Measurements from ENCODE around the gene SAFB. TPM values are rescaled to one million over a fixed set of nuclear protein-coding genes. Genes with fewer than 3 reads are reported as not detected.

Gene SAFB
- polyA plus RNA-seq, 3 donors = 12.2 to 76.6 (median 23.1) TPM

DNA sequence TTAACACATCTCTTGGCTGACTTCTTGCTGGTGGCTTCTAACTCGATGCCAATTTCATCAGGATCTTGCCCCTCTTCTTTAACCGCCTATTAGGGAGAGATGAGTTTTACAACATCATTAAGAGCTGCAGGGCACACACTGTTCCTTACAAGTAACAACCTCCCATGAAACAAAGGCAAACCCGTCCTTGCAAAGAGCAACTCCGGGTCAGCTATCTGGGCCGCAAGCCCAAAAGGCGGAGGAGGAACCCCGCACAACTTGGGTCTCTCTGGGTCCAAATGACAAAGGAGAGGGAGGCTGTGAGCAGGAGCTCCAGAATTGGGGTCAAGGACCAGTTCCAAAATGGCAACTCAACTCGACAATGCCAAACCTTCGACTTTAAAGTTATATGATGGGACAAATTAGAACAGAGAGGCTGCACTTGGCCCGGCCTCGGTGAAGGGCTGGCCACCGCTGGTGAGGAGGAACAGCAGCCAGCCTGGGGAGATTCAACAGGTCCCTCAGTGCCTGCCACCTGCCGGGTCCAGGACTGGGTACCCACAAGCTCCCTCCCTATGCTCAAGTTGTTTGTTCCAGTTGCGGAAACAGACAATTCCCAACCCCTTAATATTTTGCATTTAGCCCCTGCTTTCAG lies 1.5 kb upstream of the SAFB start:
- intact Hi-C loops (cut with micrococcal nuclease) = loop anchor here in 1 of 2 donors (2.0 kb wide), 1 partner anchor 65 kb away; no protein-coding TSS in a partner anchor
- Histone ChIP-seq H3K4me3 (replicated peaks in 1 of 3; ENCODE audit: low read depth in 2 of 3, low read length in 3 of 3) (peak overlapping the region; percentile 93 to 98 (median 96)), H3K36me3 (replicated peaks in 1 of 2; ENCODE audit: control insufficient read depth in 1 of 2, insufficient read depth in 2 of 2, low read length in 2 of 2) (peaks cover 43 to 63% of the 10 kb centered on the region in 2 donors), H3K9ac (ENCODE audit: insufficient read depth, low read length, poor library complexity, severe bottlenecking) (peak overlapping the region; percentile 95), H4K20me1 (ENCODE audit: insufficient read depth, low read length) (peaks cover 76% of the 10 kb centered on the region), H2AFZ (ENCODE audit: insufficient read depth, low read depth, low read length, poor library complexity, severe bottlenecking) (peak overlapping the region; percentile 84), H3K4me2 (replicated peaks; ENCODE audit: extremely low read depth, low read length, poor library complexity, severe bottlenecking) (peak overlapping the region; percentile 97), H3K9me3 (replicated peaks in 1 of 2; ENCODE audit: control insufficient read depth in 1 of 2, insufficient read depth in 1 of 2, low read length in 2 of 2) (no peaks in the 10 kb centered on the region), H3K4me1 (ENCODE audit: control insufficient read depth in 1 of 2, insufficient read depth in 2 of 2, low read length in 2 of 2) (peaks cover 37 to 53% of the 10 kb centered on the region in 2 donors), H3K27me3 (ENCODE audit: control insufficient read depth in 2 of 2, insufficient read depth in 2 of 2, low read length in 2 of 2) (no peaks in the 10 kb centered on the region), H3K27ac (ENCODE audit: low read depth in 1 of 2, low read length in 2 of 2) (peak overlapping the region; percentile 88 to 92), H3K79me2 (ENCODE audit: insufficient read depth, low read length) (peaks cover 97% of the 10 kb centered on the region)
- peaks cover 56 to 62% of the 10 kb centered on the region in 2 donors for H3K36me3 Mint-ChIP-seq
- peaks cover 46% of the 10 kb centered on the region for H3K4me1 Mint-ChIP-seq
- H3K4me3 Mint-ChIP-seq = peak overlapping the region; percentile 99
- H3K9me3 Mint-ChIP-seq = peaks cover 0 to 7% (median 0%) of the 10 kb centered on the region in 7 donors
- TF ChIP-seq, protein P1, sequence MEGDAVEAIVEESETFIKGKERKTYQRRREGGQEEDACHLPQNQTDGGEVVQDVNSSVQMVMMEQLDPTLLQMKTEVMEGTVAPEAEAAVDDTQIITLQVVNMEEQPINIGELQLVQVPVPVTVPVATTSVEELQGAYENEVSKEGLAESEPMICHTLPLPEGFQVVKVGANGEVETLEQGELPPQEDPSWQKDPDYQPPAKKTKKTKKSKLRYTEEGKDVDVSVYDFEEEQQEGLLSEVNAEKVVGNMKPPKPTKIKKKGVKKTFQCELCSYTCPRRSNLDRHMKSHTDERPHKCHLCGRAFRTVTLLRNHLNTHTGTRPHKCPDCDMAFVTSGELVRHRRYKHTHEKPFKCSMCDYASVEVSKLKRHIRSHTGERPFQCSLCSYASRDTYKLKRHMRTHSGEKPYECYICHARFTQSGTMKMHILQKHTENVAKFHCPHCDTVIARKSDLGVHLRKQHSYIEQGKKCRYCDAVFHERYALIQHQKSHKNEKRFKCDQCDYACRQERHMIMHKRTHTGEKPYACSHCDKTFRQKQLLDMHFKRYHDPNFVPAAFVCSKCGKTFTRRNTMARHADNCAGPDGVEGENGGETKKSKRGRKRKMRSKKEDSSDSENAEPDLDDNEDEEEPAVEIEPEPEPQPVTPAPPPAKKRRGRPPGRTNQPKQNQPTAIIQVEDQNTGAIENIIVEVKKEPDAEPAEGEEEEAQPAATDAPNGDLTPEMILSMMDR (IDR thresholded peaks at IDR 0.05) = no peak
- peak overlapping the region; percentile 98 to 99 (median 99) for H3K27ac Mint-ChIP-seq
- DNase-seq = no peak
- H3K27me3 Mint-ChIP-seq (ENCODE audit: low read depth in 3 of 3) = no peaks in the 10 kb centered on the region
- WGBS (ENCODE audit: insufficient coverage) = 36% methylated on average over 5 of the region's 14 CpGs

DNA sequence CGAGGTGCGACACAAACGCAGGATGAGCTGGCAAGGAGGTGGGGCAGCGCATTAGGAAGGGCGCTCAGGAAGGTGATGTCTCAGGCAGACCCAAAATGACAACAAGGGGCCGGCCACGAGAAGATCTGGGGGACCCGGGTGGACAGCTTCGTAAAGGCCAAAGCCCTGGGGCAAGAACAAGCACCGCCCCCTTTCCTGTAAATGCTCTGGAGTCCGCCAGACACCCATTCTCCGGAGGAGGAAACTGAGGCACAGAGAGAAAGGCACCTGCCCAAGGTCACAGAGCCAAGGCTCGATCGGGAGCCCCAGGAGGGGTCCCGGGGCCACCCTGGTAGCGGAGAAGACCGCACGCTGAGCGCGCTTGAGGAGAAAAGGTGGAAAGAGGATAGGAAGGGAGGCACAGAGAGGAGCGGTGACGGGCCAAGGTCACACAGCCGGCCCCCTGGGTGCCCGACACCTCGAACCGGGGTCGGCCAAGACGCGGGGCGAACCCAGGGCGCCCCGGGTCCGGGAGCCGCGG lies 878 bp upstream of the SAFB start:
- under 1% methylated on average over 32 of the region's 35 CpGs for WGBS (ENCODE audit: insufficient coverage)
- peaks cover 97% of the 10 kb centered on the region for H3K79me2 ChIP-seq (ENCODE audit: insufficient read depth, low read length)
- H3K27me3 ChIP-seq (ENCODE audit: control insufficient read depth in 2 of 2, insufficient read depth in 2 of 2, low read length in 2 of 2) = no peaks in the 10 kb centered on the region
- no peaks in the 10 kb centered on the region for H3K9me3 ChIP-seq (replicated peaks in 1 of 2; ENCODE audit: control insufficient read depth in 1 of 2, insufficient read depth in 1 of 2, low read length in 2 of 2)
- H3K9ac ChIP-seq (ENCODE audit: insufficient read depth, low read length, poor library complexity, severe bottlenecking) = peak overlapping the region; percentile 95
- H2AFZ ChIP-seq (ENCODE audit: insufficient read depth, low read depth, low read length, poor library complexity, severe bottlenecking) = peak overlapping the region; percentile 84
- intact Hi-C loops (cut with micrococcal nuclease) = loop anchor here (2.0 kb wide), 4 partner anchors 59 to 169 kb away; partner anchors contain the start of genes CATSPERD (in 1 of the 2), DUS3L (in 1 of the 2), HSD11B1L (in 1 of the 2) and LONP1 (in 1 of the 2)
- H3K4me1 Mint-ChIP-seq = peaks cover 51% of the 10 kb centered on the region
- peak overlapping the region; percentile 99 for H3K4me3 Mint-ChIP-seq
- no peak for DNase-seq
- H3K27ac ChIP-seq (ENCODE audit: low read depth in 1 of 2, low read length in 2 of 2) = peak overlapping the region; percentile 88 to 92
- H3K4me2 ChIP-seq (replicated peaks; ENCODE audit: extremely low read depth, low read length, poor library complexity, severe bottlenecking) = peak overlapping the region; percentile 97
- peaks cover 44 to 63% of the 10 kb centered on the region in 2 donors for H3K36me3 ChIP-seq (replicated peaks in 1 of 2; ENCODE audit: control insufficient read depth in 1 of 2, insufficient read depth in 2 of 2, low read length in 2 of 2)
- H3K27ac Mint-ChIP-seq = peak overlapping the region; percentile 98 to 99 (median 99)
- peak overlapping the region; percentile 93 to 98 (median 96) for H3K4me3 ChIP-seq (replicated peaks in 1 of 3; ENCODE audit: low read depth in 2 of 3, low read length in 3 of 3)
- peaks cover 76% of the 10 kb centered on the region for H4K20me1 ChIP-seq (ENCODE audit: insufficient read depth, low read length)
- H3K27me3 Mint-ChIP-seq (ENCODE audit: low read depth in 3 of 3) = no peaks in the 10 kb centered on the region
- peaks cover 43 to 58% of the 10 kb centered on the region in 2 donors for H3K4me1 ChIP-seq (ENCODE audit: control insufficient read depth in 1 of 2, insufficient read depth in 2 of 2, low read length in 2 of 2)
- TF ChIP-seq, protein P1 (IDR thresholded peaks at IDR 0.05) = no peak
- H3K9me3 Mint-ChIP-seq = peaks cover 0 to 7% (median 0%) of the 10 kb centered on the region in 7 donors
- peaks cover 56 to 62% of the 10 kb centered on the region in 2 donors for H3K36me3 Mint-ChIP-seq

Measured in CD14-positive monocyte (primary cell).